Upper lobe of left lung (tissue), 4 donors: ENCODE data around the gene KIF1C.

Experiments
- CTCF ChIP-seq, 6 experiments: fragments of 450-650 bp in 4 of 6; fragments of 200-600 bp in 2 of 6; sonication (generic) in 2 of 6; IDR thresholded peaks; one replicate each; pipeline ENCODE4 v1.5.1; 2016 to 2019; ENCODE audit warnings: antibody characterized with exemption in 6 of 6
- POLR2A ChIP-seq, 4 donors: fragments of 450-650 bp; IDR thresholded peaks; one replicate each; pipeline ENCODE4 v1.5.1; 2016 to 2017; ENCODE audit warnings: antibody characterized with exemption in 4 of 4, mild to moderate bottlenecking in 2 of 4
- POLR2AphosphoS5 ChIP-seq, 2 donors: sonication (generic); formaldehyde crosslinking; IDR thresholded peaks; one replicate each; pipeline ENCODE4 v1.5.1; 2017; ENCODE audit warnings: antibody characterized with exemption in 2 of 2

- no peak for TF ChIP-seq CTCF (IDR thresholded peaks at IDR 0.05)
- TF ChIP-seq POLR2A (IDR thresholded peaks at IDR 0.05) = no peak
- TF ChIP-seq POLR2AphosphoS5 (IDR thresholded peaks at IDR 0.05) = no peak
Observed at GRCh38 chr17:5020502-5021023, 22.8 kb downstream of the KIF1C start.
